ENCODE measurements around the gene PCP4.

PCP4 gene

GRCh38 chr21:39924577-39925308, 57.5 kb downstream of the PCP4 start:
- DNase-seq: no peak

- no peak for DNase-seq
These were observed 60.2 kb downstream of the PCP4 start for GRCh38 chr21:39927304-39927886.

GRCh38 chr21:39932335-39932734, 65.1 kb downstream of the PCP4 start:
- DNase-seq: no peak

GRCh38 chr21:39934895-39935294, 67.7 kb downstream of the PCP4 start:
- DNase-seq: no peak

GRCh38 chr21:39935716-39936115, 68.5 kb downstream of the PCP4 start:
- DNase-seq: no peak

- DNase-seq: no peak
These were observed 70.9 kb downstream of the PCP4 start for GRCh38 chr21:39938086-39938625.

- no peak for DNase-seq
These were observed 79.0 kb downstream of the PCP4 start for GRCh38 chr21:39946199-39946598.

GRCh38 chr21:39947031-39947430, 79.8 kb downstream of the PCP4 start:
- no peak for DNase-seq

GRCh38 chr21:39951183-39952101, 84.2 kb downstream of the PCP4 start:
- no peak for DNase-seq

GRCh38 chr21:39952265-39952664, 85.0 kb downstream of the PCP4 start:
- no peak for DNase-seq

- no peak for DNase-seq
These were observed 87.3 kb downstream of the PCP4 start for GRCh38 chr21:39954570-39954969.

GRCh38 chr21:39955326-39955725, 88.1 kb downstream of the PCP4 start:
- DNase-seq: no peak

GRCh38 chr21:39956586-39956985, 89.3 kb downstream of the PCP4 start:
- DNase-seq: no peak

GRCh38 chr21:39958731-39959130, 91.5 kb downstream of the PCP4 start:
- no peak for DNase-seq

GRCh38 chr21:39961251-39961650, 94.0 kb downstream of the PCP4 start:
- DNase-seq: no peak

GRCh38 chr21:39965026-39965425, 97.8 kb downstream of the PCP4 start:
- no peak for DNase-seq

- DNase-seq: no peak
These were observed 99.5 kb downstream of the PCP4 start for GRCh38 chr21:39966786-39967185.

- no peak for DNase-seq
These were observed 100.8 kb downstream of the PCP4 start for GRCh38 chr21:39968010-39968409.

- no peak for DNase-seq
These were observed 102.6 kb downstream of the PCP4 start for GRCh38 chr21:39969691-39970364.

GRCh38 chr21:39971956-39972355, 104.7 kb downstream of the PCP4 start:
- DNase-seq: no peak

GRCh38 chr21:39972471-39972870, 105.2 kb downstream of the PCP4 start:
- DNase-seq: no peak

- no peak for DNase-seq
These were observed 105.9 kb downstream of the PCP4 start for GRCh38 chr21:39972976-39973770.
